ENCODE results near the gene SLC9A8. TPM values are rescaled to one million over a fixed set of nuclear protein-coding genes. Genes with fewer than 3 reads are reported as not detected.

The SLC9A8 gene
- total and polyA plus RNA-seq, 2 of the 4 experiments (the other 2 are of a cell fraction) = 4.1 to 5.0 TPM

DNA sequence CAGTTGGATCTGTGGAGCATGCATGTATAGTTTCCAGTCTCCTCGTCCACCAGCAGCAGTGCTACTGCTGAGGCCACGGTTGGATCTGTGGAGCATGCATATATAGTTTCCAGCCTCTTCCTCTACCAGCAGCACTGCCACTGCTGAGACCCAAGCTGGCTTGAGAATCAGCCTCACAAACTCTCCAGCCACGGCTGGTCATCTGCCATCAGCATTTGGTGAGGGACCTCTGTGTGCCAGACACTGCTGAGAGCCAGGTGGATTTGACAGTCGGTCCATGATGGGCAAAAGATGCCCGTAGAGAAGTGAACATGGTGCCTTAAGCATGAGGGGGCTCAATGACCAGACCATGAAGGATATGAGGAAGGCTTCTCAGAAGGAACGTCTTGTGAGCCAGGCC is 46.4 kb downstream of the SLC9A8 start:
- peaks cover 13% of the 10 kb centered on the region for H3K36me3 ChIP-seq (ENCODE audit: control insufficient read depth, insufficient read depth, low read length)
- intact Hi-C loops (cut with micrococcal nuclease) (no loop called here), in situ Hi-C loops (cut with MboI; ENCODE audit: low sequenced_read_pairs) (loop anchor here (25.0 kb wide), 1 partner anchor 522 kb away; no protein-coding TSS in a partner anchor), dilution Hi-C loops (cut with HindIII; ENCODE audit: low sequenced_read_pairs, unreplicated experiment) (no loop called here)
- no peaks in the 10 kb centered on the region for H3K27me3 ChIP-seq (ENCODE audit: control insufficient read depth, insufficient read depth, low read length)
- H4K8ac ChIP-seq (ENCODE audit: low read depth in 2 of 2, low read length in 2 of 2) = no peak overlapping the region
- WGBS, 2 experiments (ENCODE audit: extremely low coverage in 2 of 2, insufficient read length in 1 of 2) = 81% methylated on average over 3 of the region's 6 CpGs; no CpG with 5 or more reads in 1 of the 2 experiments
- TF ChIP-seq MAZ (IDR thresholded peaks at IDR 0.05; ENCODE audit: borderline replicate concordance, low read depth, low read length) (no peak), RFX5 (IDR thresholded peaks at IDR 0.05; ENCODE audit: low read depth, low read length) (no peak), RAD21 (IDR thresholded peaks at IDR 0.05; ENCODE audit: low read length) (no peak), BHLHE40 (IDR thresholded peaks at IDR 0.05; ENCODE audit: low read depth, low read length) (no peak)
- TF ChIP-seq, protein P1, sequence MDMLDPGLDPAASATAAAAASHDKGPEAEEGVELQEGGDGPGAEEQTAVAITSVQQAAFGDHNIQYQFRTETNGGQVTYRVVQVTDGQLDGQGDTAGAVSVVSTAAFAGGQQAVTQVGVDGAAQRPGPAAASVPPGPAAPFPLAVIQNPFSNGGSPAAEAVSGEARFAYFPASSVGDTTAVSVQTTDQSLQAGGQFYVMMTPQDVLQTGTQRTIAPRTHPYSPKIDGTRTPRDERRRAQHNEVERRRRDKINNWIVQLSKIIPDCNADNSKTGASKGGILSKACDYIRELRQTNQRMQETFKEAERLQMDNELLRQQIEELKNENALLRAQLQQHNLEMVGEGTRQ (IDR thresholded peaks at IDR 0.05; ENCODE audit: low read depth, low read length) = no peak
- TF ChIP-seq, protein P2, sequence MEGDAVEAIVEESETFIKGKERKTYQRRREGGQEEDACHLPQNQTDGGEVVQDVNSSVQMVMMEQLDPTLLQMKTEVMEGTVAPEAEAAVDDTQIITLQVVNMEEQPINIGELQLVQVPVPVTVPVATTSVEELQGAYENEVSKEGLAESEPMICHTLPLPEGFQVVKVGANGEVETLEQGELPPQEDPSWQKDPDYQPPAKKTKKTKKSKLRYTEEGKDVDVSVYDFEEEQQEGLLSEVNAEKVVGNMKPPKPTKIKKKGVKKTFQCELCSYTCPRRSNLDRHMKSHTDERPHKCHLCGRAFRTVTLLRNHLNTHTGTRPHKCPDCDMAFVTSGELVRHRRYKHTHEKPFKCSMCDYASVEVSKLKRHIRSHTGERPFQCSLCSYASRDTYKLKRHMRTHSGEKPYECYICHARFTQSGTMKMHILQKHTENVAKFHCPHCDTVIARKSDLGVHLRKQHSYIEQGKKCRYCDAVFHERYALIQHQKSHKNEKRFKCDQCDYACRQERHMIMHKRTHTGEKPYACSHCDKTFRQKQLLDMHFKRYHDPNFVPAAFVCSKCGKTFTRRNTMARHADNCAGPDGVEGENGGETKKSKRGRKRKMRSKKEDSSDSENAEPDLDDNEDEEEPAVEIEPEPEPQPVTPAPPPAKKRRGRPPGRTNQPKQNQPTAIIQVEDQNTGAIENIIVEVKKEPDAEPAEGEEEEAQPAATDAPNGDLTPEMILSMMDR (conservative IDR thresholded peaks at IDR 0.05; ENCODE audit: low read depth, low read length) = no peak
- TF ChIP-seq, protein P3, sequence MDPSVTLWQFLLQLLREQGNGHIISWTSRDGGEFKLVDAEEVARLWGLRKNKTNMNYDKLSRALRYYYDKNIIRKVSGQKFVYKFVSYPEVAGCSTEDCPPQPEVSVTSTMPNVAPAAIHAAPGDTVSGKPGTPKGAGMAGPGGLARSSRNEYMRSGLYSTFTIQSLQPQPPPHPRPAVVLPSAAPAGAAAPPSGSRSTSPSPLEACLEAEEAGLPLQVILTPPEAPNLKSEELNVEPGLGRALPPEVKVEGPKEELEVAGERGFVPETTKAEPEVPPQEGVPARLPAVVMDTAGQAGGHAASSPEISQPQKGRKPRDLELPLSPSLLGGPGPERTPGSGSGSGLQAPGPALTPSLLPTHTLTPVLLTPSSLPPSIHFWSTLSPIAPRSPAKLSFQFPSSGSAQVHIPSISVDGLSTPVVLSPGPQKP (IDR thresholded peaks at IDR 0.05; ENCODE audit: borderline replicate concordance, low read depth, low read length) = no peak
- BruUV-seq (replicated peaks) = no TSS peak
- no peak overlapping the region for H3K23ac ChIP-seq (ENCODE audit: low read depth, low read length)
- H3K9me3 ChIP-seq (ENCODE audit: control insufficient read depth, insufficient read depth, low read length) = no peaks in the 10 kb centered on the region
- no peak overlapping the region for H2BK5ac ChIP-seq (ENCODE audit: low read depth, low read length, poor library complexity, severe bottlenecking)
- H3K18ac ChIP-seq (ENCODE audit: low read depth, low read length) = no peak overlapping the region
- H3K56ac ChIP-seq (ENCODE audit: extremely low read depth, insufficient read depth, low read length) = no peak overlapping the region
- H3K4me2 ChIP-seq (ENCODE audit: low read depth, low read length) = no peak overlapping the region
- H4K91ac ChIP-seq (ENCODE audit: insufficient read depth, low read depth, low read length) = no peak overlapping the region
- H2AK9ac ChIP-seq (replicated peaks; ENCODE audit: low read depth, low read length, poor library complexity) = no peak overlapping the region
- no peak overlapping the region for H4K5ac ChIP-seq (ENCODE audit: low read depth, low read length)
- no peak overlapping the region for H3K14ac ChIP-seq (replicated peaks; ENCODE audit: low read depth, low read length)
- no peak overlapping the region for H3K4me3 ChIP-seq (ENCODE audit: insufficient read depth, low read depth, low read length)
- no peak overlapping the region for H2BK15ac ChIP-seq (ENCODE audit: low read depth, low read length)
- DNase-seq (no peak), ATAC-seq (ENCODE audit: low read depth) (no peak)
- H4K20me1 ChIP-seq (ENCODE audit: insufficient read depth, low read length) = no peaks in the 10 kb centered on the region
- POLR2A ChIA-PET (ENCODE audit: unreplicated experiment) = no interaction called here
- no peak overlapping the region for H3K4ac ChIP-seq (ENCODE audit: low read depth, low read length)
- peaks cover 6% of the 10 kb centered on the region for H3K9me1 ChIP-seq (ENCODE audit: insufficient read depth, low read length)
- H2BK20ac ChIP-seq (ENCODE audit: low read depth, low read length) = no peak overlapping the region
- H3K9ac ChIP-seq (ENCODE audit: low read depth, low read length) = no peak overlapping the region
- no peak overlapping the region for H2AFZ ChIP-seq (replicated peaks; ENCODE audit: low read length, poor library complexity)
- H2BK120ac ChIP-seq (ENCODE audit: low read depth, low read length) = no peak overlapping the region
- no peak overlapping the region for H2AK5ac ChIP-seq (ENCODE audit: low read depth, low read length)
- no peaks in the 10 kb centered on the region for H3K4me1 ChIP-seq (ENCODE audit: control insufficient read depth, insufficient read depth, low read length)
- CTCF ChIA-PET = interaction anchor here (0.6 kb wide), 1 partner anchor 118 kb away, joined by 3 read pairs; no protein-coding TSS in a partner anchor
- H3K27ac ChIP-seq (ENCODE audit: insufficient read depth, low read length) = no peak overlapping the region
- no peaks in the 10 kb centered on the region for H3K79me1 ChIP-seq (ENCODE audit: low read depth in 1 of 2, low read length in 2 of 2)
